Activated naive CD4-positive, alpha-beta T cell treated with anti-CD3 and anti-CD28 coated beads, Interleukin-2, amount 50 U/mL, for 24 hours (primary cell): ENCODE data around the gene SLC30A7.

ENCODE experiments used
- H3K27ac Mint-ChIP-seq: one replicate; pipeline ENCODE4 v1.8.0; 2021; ENCODE audit warnings: mild to moderate bottlenecking, mixed read lengths
- H3K27me3 Mint-ChIP-seq: one replicate; pipeline ENCODE4 v1.8.0; 2021; ENCODE audit warnings: mixed read lengths
- H3K36me3 Mint-ChIP-seq: one replicate; pipeline ENCODE4 v1.8.0; 2021; ENCODE audit warnings: mixed read lengths
- H3K4me1 Mint-ChIP-seq: one replicate; pipeline ENCODE4 v1.8.0; 2021; ENCODE audit warnings: mixed read lengths
- H3K4me3 Mint-ChIP-seq: one replicate; pipeline ENCODE4 v1.8.0; 2021; ENCODE audit warnings: mild to moderate bottlenecking, mixed read lengths
- H3K9me3 Mint-ChIP-seq: one replicate; pipeline ENCODE4 v1.8.0; 2021; ENCODE audit warnings: mixed read lengths

The SLC30A7 gene

DNA sequence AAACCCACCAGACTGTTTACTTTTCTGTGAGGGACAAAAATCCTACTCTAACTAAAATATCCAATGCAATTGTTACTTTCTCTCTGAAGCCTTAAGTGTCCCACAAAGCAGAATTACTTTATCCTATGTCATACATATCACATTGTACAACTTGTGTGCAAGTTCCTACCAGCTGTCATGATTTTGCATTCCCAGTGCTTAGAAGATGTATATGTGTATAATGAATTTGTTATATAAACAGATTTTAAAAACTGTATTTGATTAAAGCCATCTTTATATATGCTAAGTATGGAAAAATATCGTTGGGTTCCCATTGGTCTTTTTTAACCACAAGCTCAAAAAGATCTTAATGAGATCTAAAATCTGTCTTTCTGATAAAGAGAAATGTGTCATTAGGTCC lies 72.7 kb downstream of the SLC30A7 start:
- H3K4me3 Mint-ChIP-seq, result no peak overlapping the region
- H3K27ac Mint-ChIP-seq, result peak overlapping the region; percentile 46
- H3K4me1 Mint-ChIP-seq, result peaks cover 63% of the 10 kb centered on the region
- H3K9me3 Mint-ChIP-seq, result peaks cover 3% of the 10 kb centered on the region
- H3K36me3 Mint-ChIP-seq, result peaks cover 43% of the 10 kb centered on the region
- no peaks in the 10 kb centered on the region for H3K27me3 Mint-ChIP-seq

GRCh38 chr1:100969327-100969726 lies 73.4 kb downstream of the SLC30A7 start:
- Mint-ChIP-seq H3K36me3 (peaks cover 44% of the 10 kb centered on the region), H3K27ac (no peak overlapping the region), H3K27me3 (no peaks in the 10 kb centered on the region), H3K4me1 (peaks cover 66% of the 10 kb centered on the region), H3K4me3 (no peak overlapping the region), H3K9me3 (no peaks in the 10 kb centered on the region)

GRCh38 chr1:100971021-100971420 lies 75.1 kb downstream of the SLC30A7 start:
- Mint-ChIP-seq H3K27me3 (no peaks in the 10 kb centered on the region), H3K9me3 (no peaks in the 10 kb centered on the region), H3K4me1 (peaks cover 56% of the 10 kb centered on the region), H3K4me3 (peak overlapping the region; percentile 27), H3K36me3 (peaks cover 39% of the 10 kb centered on the region), H3K27ac (peak overlapping the region; percentile 76)

DNA sequence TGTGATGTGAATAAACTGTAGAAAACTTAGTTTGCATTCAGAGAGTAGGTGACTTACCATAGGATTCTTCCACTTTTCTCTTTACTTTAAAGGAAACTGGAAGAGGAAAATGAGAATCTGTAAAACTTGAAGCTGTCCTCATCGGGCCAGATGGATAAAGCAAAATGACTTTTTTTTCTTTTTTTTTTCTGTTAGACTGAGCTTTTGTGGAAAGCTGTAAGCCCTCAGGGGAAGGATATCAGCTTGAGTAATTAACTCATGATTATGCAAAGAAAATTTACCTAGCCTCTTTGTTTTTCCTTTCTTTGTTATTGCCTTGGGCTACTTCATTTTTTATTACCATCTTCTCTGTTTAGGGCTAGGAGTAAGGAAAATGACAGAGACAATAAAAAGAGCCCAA lies 76.3 kb downstream of the SLC30A7 start:
- Mint-ChIP-seq H3K36me3 (peaks cover 39% of the 10 kb centered on the region), H3K27ac (no peak overlapping the region), H3K4me3 (no peak overlapping the region), H3K9me3 (no peaks in the 10 kb centered on the region), H3K4me1 (peaks cover 65% of the 10 kb centered on the region), H3K27me3 (no peaks in the 10 kb centered on the region)

- peaks cover 46% of the 10 kb centered on the region for H3K4me1 Mint-ChIP-seq
Measured at GRCh38 chr1:100976936-100977335, 81.0 kb downstream of the SLC30A7 start.

GRCh38 chr1:100979631-100980030 lies 83.7 kb downstream of the SLC30A7 start:
- Mint-ChIP-seq H3K27ac (no peak overlapping the region), H3K27me3 (no peaks in the 10 kb centered on the region), H3K36me3 (peaks cover 47% of the 10 kb centered on the region), H3K9me3 (peaks cover 9% of the 10 kb centered on the region), H3K4me3 (no peak overlapping the region), H3K4me1 (peaks cover 43% of the 10 kb centered on the region)

More at GRCh38 chr1:100976936-100977335, 81.0 kb downstream of the SLC30A7 start:
- Mint-ChIP-seq H3K27me3 (no peaks in the 10 kb centered on the region), H3K36me3 (peaks cover 38% of the 10 kb centered on the region), H3K9me3 (no peaks in the 10 kb centered on the region), H3K4me3 (no peak overlapping the region), H3K27ac (peak overlapping the region; percentile 23)

GRCh38 chr1:100982793-100983192 lies 86.9 kb downstream of the SLC30A7 start:
- peaks cover 52% of the 10 kb centered on the region for H3K36me3 Mint-ChIP-seq
- H3K27me3 Mint-ChIP-seq, result no peaks in the 10 kb centered on the region
- no peak overlapping the region for H3K27ac Mint-ChIP-seq
- no peak overlapping the region for H3K4me3 Mint-ChIP-seq
- peaks cover 51% of the 10 kb centered on the region for H3K4me1 Mint-ChIP-seq
- H3K9me3 Mint-ChIP-seq, result peaks cover 9% of the 10 kb centered on the region

DNA sequence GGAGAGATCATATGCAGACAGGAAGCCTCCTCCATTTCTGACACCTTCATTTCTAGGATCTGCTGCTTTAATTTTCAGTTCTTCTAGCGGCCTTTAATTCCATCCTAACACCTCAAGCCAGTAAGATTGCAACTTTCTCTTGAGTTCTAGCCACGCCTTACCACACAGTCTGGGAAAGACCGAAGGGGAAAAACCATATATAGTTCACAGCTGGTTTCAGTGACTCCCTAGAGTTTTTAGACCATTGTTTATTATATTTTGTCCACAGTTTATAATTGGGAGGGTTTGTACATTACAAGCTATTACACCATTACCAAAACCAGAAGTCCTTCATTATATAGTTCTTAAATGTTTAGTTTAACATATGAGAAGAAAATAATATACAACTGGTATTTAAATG lies 92.2 kb downstream of the SLC30A7 start:
- no peaks in the 10 kb centered on the region for H3K27me3 Mint-ChIP-seq
- H3K27ac Mint-ChIP-seq, result no peak overlapping the region
- no peak overlapping the region for H3K4me3 Mint-ChIP-seq
- peaks cover 42% of the 10 kb centered on the region for H3K4me1 Mint-ChIP-seq
- H3K36me3 Mint-ChIP-seq, result peaks cover 43% of the 10 kb centered on the region
- no peaks in the 10 kb centered on the region for H3K9me3 Mint-ChIP-seq

DNA sequence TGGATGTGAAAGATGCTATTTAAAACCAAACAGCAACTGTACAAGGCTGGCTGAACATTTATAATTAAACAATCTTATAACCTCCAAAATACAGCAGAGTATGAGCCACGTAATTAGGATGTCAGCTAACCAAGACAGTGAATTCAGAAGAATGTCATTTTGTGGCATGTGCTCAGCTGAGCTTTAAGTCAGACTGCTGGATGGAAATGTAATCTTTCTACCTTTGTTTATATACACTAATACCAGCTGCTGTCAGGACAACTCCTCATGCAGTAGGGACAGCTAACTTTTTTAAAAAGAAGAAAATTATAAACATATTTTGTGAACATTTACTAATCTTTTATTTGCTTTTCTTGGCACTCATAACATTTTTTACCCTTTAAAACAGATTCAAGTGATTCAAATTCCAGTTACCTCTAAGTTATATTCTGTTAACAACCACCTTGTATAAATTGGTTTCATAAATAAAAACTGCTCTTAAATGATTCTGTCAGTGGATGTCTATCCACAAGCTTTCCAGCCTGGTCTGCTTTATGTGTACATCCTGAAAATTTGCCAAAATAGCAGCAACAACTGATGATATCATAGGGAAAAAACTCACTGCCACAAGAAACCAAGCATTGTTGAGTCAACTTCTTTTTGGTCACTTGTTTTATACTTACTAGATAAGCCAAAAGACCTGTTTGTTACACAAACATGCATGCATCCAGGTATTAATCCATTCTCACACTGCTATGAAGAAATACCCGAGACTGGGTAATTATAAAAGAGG lies 93.6 kb downstream of the SLC30A7 start:
- no peaks in the 10 kb centered on the region for H3K27me3 Mint-ChIP-seq
- H3K27ac Mint-ChIP-seq, result no peak overlapping the region
- no peak overlapping the region for H3K4me3 Mint-ChIP-seq
- peaks cover 37% of the 10 kb centered on the region for H3K4me1 Mint-ChIP-seq
- no peaks in the 10 kb centered on the region for H3K9me3 Mint-ChIP-seq
- peaks cover 35% of the 10 kb centered on the region for H3K36me3 Mint-ChIP-seq

- Mint-ChIP-seq H3K4me3 (no peak overlapping the region), H3K4me1 (peaks cover 43% of the 10 kb centered on the region), H3K27ac (peak overlapping the region; percentile 23), H3K36me3 (peaks cover 30% of the 10 kb centered on the region), H3K27me3 (no peaks in the 10 kb centered on the region), H3K9me3 (no peaks in the 10 kb centered on the region)
Measured at GRCh38 chr1:100995198-100995988, 99.5 kb downstream of the SLC30A7 start.

- Mint-ChIP-seq H3K36me3 (peaks cover 20% of the 10 kb centered on the region), H3K9me3 (no peaks in the 10 kb centered on the region), H3K27me3 (no peaks in the 10 kb centered on the region), H3K27ac (no peak overlapping the region), H3K4me3 (no peak overlapping the region), H3K4me1 (peaks cover 56% of the 10 kb centered on the region)
Measured at GRCh38 chr1:100998426-100998825, 102.5 kb downstream of the SLC30A7 start.

DNA sequence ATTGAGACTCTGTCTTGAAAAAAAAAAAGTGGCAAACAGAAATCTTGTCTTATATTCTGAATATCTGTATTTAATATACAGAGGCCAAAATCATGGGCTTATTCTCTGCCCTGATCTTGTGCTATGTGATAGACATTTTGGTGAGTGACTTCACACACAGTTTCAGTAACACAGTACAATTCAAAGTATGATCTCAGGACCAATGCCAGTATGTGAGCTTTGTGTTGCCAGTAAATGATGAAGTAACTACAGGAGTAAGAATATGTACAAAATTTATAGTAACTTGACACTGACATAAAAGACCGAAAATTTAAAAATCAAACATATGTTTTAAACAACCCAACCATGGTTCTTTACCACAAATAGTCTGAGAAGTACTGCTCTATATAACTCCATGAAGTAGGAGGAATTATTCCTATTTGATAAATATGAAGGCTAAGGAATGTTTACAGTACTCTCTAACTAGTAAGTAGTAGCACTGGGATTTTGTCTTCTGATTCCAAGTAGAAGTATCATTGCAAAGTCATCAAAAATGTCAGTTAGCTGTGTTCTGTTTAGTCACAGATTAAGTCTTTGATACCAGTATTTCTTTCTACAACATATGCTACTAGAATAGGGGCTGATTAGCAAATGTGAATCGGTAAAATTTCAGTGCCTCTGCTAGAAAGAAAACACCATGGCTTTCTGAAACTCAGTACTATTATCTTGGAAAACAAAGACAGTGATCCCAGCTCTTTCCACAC lies 104.4 kb downstream of the SLC30A7 start:
- peaks cover 2% of the 10 kb centered on the region for H3K9me3 Mint-ChIP-seq
- peaks cover 65% of the 10 kb centered on the region for H3K4me1 Mint-ChIP-seq
- no peaks in the 10 kb centered on the region for H3K27me3 Mint-ChIP-seq
- H3K36me3 Mint-ChIP-seq, result peaks cover 18% of the 10 kb centered on the region
- peak overlapping the region; percentile 55 for H3K27ac Mint-ChIP-seq
- no peak overlapping the region for H3K4me3 Mint-ChIP-seq

DNA sequence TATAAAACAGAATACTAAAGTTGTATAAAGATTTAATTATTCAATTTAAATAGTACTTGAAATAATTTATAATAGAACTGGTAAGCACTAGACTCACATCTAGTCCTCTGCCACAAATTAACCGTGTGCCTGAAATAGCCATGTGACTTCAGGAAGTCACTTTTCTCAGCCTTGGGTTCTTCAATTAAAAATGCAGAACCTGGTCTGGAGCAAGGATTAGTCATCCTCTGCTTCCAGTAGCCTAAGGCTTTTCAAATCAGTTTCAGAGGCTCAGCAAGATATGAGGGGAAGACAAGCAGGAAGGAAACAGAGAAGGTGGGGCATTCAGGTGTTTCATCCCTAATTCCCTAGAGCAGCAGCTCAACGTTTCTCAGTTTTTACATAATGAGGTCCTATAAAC lies 106.7 kb downstream of the SLC30A7 start:
- Mint-ChIP-seq H3K36me3 (peaks cover 23% of the 10 kb centered on the region), H3K4me1 (peaks cover 73% of the 10 kb centered on the region), H3K27ac (peak overlapping the region; percentile 23), H3K4me3 (peak overlapping the region; percentile 55), H3K27me3 (no peaks in the 10 kb centered on the region), H3K9me3 (peaks cover 5% of the 10 kb centered on the region)

- no peaks in the 10 kb centered on the region for H3K27me3 Mint-ChIP-seq
- H3K4me1 Mint-ChIP-seq, result peaks cover 71% of the 10 kb centered on the region
- no peak overlapping the region for H3K4me3 Mint-ChIP-seq
- peaks cover 24% of the 10 kb centered on the region for H3K36me3 Mint-ChIP-seq
- H3K27ac Mint-ChIP-seq, result peak overlapping the region; percentile 23
- H3K9me3 Mint-ChIP-seq, result peaks cover 5% of the 10 kb centered on the region
Measured at GRCh38 chr1:101003012-101003650, 107.2 kb downstream of the SLC30A7 start.

- Mint-ChIP-seq H3K4me1 (peaks cover 78% of the 10 kb centered on the region), H3K27ac (peak overlapping the region; percentile 30), H3K36me3 (peaks cover 29% of the 10 kb centered on the region), H3K9me3 (peaks cover 5% of the 10 kb centered on the region), H3K27me3 (no peaks in the 10 kb centered on the region), H3K4me3 (no peak overlapping the region)
Measured at GRCh38 chr1:101004061-101004460, 108.2 kb downstream of the SLC30A7 start.
